GM18873 (cell line): ENCODE results near the gene LZTS3.
"Not testable (repeated sequence)": the region's sequence is repeated elsewhere in the genome, so short reads cannot be mapped to it uniquely, and the experiment has no call there.

Experiments
- ATAC-seq: cut with Tn5 transposase; IDR thresholded peaks from one replicate; pipeline ENCODE4 v1.9.1; 2021; ENCODE audit warnings: mild to moderate bottlenecking, moderate library complexity, moderate number of reproducible peaks; ENCODE audit not compliant: unreplicated experiment, low FRiP score

The LZTS3 gene

GRCh38 chr20:3168829-3169590 lies 4.3 kb downstream of the LZTS3 start:
- ATAC-seq: no peak

GRCh38 chr20:3168079-3168828 lies 5.1 kb downstream of the LZTS3 start:
- no peak for ATAC-seq

- ATAC-seq: no peak
Measured at GRCh38 chr20:3167738-3168078, 5.6 kb downstream of the LZTS3 start.

DNA sequence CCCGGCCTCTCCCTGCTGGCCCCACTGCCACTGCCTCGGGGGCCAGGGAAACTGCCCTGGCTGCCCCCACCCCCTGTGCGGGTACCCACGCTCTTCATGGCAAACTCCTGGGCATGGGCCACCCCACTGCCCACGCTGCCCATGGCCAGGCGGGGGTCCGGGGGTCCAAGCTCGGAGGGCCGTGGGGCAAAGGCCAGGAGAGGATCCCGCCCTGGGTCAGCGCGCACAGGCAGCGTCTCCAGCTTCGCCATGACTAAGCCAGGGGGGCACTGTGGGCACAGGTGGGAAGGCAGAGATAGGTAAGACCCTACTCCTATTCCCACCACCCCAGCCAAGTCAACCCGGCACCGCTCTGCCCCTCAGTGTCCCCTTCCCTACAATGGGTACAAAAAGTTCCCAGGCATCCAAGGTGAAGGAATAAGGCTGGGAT lies 6.4 kb downstream of the LZTS3 start:
- no peak for ATAC-seq

DNA sequence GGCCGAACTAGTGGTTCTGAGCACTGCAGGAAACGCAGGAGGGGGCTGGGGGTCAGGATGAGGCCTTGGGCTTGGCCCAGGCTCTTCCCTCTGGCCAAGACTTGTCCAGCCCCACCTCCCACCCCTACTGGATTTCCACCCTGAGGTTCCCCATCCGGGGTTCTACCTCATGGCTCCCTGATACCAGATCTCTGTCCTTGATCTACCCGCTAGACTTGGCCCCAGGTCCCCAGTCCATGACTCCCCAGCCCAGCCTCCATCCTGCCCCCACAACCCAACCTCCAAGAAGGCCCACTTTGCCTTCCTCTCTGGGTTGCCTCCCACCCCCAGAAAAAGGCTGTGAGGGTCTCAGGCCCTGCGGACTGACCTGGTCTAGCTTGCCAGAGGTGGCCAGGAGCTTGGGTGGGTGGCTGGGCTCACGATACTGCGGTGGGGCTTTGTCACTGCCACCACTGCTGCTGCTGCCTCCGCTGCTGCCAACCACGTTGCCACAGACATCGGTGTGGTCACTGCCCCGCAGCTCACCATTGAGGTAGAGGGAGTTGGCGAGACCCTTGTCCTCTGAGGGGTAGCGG lies 6.9 kb downstream of the LZTS3 start:
- ATAC-seq: no peak

DNA sequence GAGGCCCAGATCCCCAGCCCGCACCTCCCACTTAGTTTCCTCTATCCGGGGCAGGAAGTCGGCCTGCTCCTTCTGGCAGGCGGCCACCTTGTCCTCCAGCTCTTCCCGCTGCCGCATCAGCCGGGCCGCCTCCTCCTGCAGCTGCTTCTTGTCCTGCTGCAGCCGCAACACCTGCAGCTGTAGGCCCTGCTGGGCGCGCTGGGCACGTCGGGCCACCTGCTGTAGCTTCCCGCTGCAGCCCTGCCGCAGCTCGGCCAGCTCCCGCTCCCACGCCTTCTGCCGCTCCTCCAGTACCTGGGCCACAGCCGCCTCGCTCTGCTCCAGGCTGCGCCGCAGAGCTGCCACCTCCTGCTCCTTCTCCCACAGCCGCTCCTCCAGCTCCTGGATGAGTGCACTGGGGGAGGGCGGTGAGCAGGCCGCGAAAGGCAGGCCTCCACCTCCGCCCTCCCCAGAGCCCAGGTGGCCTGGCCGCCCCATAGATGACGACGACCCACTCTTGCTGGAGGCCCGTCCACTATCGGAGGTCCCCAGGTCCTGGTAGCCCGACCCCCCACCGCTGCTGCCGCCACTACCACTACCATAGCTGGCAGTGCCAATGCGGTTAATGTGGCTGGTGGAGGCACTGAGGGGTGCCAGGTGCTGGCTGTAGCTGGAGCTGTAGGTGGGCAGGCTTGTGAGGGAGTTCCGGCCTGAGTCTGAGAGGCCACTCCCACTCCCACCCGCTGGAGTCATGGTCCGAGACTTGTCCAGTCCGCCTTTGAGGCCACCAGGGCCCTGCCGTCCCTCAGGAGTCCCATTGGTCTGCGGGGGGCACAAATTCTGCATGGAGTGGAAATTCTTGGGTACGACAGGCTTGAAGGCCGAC lies 7.6 kb downstream of the LZTS3 start:
- no peak for ATAC-seq

GRCh38 chr20:3164763-3165410 lies 8.5 kb downstream of the LZTS3 start:
- ATAC-seq: no peak

GRCh38 chr20:3164043-3164762 lies 9.1 kb downstream of the LZTS3 start:
- ATAC-seq: no peak

- ATAC-seq: no peak
Measured at GRCh38 chr20:3163099-3164042, 10.0 kb downstream of the LZTS3 start.

DNA sequence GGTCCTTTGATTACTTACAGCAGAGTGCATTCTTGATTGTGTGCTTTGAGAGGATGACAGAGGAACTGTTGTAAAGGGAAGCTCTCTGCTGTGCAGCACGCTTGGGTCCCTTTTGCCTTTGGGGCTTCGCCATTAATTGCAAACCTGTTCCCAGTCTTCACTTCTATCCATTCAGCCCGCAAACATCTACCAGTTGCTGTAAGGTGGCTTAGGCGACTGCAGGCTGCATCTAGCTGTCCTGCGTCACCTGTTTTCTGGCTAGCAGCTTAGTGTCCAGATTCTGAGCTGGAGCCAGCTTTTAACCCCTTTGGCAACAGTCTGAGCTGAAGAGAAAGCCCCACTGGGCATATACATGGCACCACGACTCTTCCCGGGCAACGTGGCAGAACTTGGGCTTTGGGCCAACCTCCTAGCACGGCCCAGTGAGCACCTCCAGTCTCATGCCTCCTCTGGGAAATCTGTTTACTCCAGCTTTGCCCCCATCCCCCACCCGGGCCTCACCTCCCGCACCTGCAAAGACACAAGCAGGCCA lies 11.2 kb downstream of the LZTS3 start:
- ATAC-seq: no peak

DNA sequence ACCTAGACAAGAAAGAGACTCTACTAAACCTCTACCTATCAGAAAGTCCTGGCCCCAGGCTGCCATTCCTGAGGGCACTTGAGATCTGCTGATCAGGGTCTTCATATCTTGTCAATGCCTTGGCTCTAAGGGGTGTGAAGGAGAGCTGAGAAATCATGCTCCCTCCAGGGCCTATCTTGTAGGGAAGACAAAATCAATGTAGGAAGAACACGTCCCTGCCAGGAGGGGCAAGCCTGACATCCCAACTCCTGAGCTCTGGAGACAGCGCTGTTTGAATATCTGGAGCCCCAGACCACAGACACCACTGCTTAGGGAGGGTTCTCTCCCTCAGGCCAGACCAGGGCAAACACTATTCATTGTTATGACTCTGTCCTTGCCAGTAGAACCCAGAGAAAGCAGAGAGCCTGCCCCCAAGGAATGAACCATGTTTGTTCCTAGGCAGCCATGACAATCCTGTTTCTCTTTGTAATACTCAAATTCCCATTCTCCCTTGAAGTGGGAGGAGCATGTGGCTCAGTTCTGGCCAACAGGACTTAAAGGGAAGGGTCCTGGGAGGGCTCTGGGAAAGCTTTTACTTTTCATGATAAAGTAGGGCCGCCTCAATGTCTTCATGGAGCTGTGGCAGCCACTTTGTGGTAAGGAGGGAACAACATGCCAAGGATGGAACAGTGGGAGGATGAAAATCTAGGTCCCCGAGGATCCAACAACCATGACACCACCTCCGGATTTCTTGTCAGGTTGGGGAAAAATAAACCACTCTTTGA lies 11.9 kb downstream of the LZTS3 start:
- no peak for ATAC-seq

DNA sequence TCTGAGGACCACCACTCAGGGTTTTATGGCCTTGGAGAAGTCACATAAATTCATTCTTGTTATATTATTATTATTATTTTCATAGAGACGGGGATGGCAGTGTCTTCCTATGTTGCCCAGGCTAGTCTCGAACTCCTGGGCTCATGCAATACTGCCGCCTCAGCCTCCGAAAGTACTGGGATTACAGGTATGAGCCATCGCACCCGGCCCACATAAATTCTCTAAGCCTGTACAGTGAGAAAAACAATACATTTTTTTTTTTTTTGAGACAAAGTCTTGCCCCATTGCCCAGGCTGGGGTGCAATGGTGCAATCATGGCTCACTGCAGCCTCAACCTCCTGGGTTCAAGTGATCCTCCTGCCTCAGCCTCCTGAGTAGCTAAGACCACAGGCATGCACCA lies 12.9 kb downstream of the LZTS3 start:
- ATAC-seq: no peak

DNA sequence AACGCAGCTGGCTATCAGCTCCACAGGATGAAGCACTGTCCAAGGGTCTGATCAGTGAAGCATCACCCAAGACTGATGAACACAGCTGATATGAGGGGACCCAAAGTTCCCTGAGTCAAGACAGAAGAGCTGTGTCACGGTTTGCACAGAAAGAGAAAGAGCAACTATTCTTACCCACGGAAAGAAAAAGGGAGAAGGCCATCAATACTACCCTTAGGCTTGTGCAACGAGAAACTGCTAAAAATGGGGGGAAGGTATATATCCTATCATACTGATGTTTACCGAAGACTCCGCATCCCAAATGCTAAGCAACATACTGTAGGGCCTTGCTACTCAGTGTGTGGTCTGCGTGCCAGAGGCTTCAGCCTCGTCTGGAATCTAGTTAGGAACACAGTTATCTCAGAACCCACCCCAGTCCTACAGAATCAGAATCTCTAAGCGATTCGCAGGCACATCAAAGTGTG lies 14.3 kb downstream of the LZTS3 start:
- no peak for ATAC-seq

GRCh38 chr20:3157817-3158216 lies 15.5 kb downstream of the LZTS3 start:
- ATAC-seq: no peak

- peak; percentile 66 for ATAC-seq
Measured at GRCh38 chr20:3156811-3157619, 16.3 kb downstream of the LZTS3 start.

DNA sequence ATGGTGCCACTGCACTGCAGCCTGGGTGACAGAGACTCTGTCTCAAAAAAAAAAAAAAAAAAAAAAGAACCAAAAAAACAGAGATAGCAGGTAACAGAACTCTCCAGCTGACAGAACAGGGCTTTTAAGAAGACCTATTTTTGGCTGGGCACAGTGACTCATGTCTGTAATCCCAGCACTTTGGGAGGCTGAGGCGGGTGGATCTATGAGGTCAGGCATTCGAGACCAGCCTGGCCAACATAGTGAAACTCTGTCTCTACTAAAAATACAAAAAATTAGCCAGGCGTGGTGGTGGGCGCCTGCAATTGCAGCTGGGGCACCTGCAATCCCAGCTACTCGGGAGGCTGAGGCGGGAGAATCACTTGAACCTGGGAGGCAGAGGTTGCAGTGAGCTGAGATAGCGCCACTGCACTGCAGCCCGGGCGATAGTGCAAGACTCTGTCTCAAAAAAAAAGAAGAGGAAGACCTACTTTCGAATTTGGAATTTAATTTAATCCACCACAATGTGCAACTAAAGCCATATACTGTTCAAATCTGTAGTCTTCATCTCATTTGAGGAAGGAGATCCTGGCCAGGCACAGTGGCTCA lies 21.2 kb downstream of the LZTS3 start:
- not testable (repeated sequence) for ATAC-seq
